DMS79 treated with DMSO at 0.1 percent for 48 hours (cell line): ENCODE data around the gene ANK3.

Experiments used
- DNase-seq: peaks from one replicate; lab custom pipeline; 2025; lab: John Stamatoyannopoulos, UW

The ANK3 gene

DNA sequence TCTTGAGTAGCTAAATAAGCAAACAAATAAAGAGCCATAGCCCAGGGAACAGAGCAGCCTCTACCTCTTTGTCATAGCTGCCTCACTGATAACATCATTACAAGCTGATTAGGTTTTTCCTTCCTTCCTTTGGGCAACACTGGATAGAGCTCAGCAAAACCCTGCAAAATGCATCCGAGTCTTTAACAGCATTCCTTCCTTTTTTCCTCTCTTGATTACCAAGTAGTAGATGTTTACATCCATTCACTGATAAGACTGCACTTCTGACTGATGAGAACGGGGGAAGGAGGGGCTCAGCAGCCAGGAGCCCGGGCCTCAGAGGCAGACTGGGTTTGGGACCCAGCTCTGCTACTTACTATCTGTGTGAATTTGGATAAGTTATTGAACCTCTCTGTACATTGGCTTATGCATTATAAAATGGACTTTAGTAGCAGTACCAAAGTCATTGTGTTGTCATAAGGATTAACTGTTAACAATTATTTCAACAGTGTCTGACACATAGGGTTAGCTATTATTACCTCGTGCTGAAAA, 214.2 kb downstream of the ANK3 start:
- DNase-seq = no peak

GRCh38 chr10:60172363-60172990, 217.2 kb downstream of the ANK3 start:
- no peak for DNase-seq

- DNase-seq = no peak
These were observed 218.2 kb downstream of the ANK3 start for GRCh38 chr10:60171436-60172013.

DNA sequence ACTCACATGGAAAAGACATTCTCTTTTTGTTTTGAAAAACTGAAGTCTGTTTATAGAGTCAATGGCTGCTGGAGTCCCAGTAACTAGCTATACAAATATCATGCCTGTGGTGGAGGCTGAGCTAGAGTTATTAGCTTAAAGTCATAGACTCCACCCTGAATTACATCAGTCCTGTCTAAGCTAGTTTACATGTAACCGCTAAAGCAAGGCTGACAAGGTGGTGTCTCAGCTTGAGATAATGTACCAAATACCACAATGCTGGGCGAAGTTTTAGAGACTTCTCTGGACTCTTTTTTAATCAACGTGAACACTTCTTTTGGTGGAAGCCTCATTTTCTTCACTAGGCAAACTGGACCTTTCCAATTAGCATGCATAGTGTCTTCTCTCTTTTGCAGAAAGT, 219.4 kb downstream of the ANK3 start:
- DNase-seq = no peak

DNA sequence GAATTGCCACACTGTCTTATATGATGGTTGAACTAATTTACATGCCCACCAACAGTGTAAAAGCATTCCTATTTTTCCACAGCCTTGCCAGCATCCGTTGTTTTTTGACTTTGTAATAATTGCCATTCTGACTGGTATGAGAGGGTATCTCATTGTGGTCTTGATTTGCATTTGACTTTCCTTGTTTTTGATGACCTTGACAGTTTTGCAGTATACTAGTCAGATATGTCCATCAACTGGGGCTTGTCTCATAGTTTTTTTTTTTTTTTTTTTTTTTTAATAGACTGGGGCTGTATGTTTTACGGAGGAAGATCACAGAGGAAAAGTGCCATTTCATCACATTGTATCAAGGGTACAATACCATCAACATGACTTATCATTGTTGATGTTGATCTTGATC, 220.6 kb downstream of the ANK3 start:
- no peak for DNase-seq

DNA sequence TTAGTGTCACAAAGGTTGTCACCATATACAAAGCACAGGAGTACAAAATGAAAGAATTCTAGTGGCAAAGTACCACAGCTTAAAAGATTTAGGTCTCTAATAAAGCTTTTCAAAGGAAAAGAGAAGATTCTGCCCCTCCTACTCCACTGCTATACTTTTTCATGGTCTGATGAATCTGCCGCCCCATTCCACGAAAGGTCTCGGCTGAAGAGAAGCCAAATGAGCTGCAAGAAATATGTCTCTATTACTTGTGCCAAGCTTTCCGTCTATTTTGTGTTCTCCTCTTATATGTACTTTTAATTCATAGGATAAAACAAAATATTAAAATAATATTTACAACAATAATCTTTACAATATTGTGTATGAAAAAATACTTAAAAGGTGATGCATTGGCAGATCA, 222.6 kb downstream of the ANK3 start:
- no peak for DNase-seq

GRCh38 chr10:60163786-60164185, 225.9 kb downstream of the ANK3 start:
- DNase-seq = no peak

- DNase-seq = peak; percentile 4
These were observed 227.0 kb downstream of the ANK3 start for GRCh38 chr10:60162631-60163030.

GRCh38 chr10:60155943-60156683, 233.6 kb downstream of the ANK3 start:
- no peak for DNase-seq

DNA sequence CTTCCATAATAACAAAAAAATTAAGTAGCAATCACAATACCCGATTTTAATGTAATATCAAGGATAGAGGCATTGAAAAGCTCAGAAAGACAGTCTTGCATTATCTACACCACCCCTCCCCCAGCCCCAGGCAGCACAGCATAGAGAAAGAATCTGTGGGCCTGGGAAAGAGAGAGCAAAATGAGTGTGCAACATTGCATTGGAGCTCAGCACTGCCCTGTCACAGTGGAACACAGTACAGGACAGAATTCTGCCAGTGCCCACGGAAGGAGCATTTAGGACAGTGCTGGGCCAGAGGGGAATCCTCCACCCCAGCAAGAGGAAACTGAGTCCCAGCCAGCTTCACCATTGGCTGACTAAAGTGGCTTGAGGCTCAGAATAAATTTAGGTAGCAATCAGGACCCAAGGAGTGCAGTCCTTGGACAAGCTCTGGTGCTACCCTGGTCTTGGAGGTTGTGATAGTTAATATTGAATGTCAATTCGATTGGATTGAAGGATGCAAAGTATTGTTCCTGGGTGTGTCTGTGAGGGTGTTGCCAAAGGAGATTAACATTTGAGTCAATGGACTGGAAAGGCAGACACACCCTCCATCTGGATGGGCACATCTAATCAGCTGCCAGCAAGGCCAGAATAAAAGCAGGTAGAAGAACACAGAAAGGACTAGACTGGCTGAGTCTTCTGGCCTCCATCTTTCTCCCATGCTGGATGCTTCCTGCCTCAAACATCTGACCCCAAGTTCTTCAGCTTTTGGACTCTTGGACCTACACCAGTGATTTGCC, 234.4 kb downstream of the ANK3 start:
- no peak for DNase-seq

GRCh38 chr10:60149003-60149402, 240.7 kb downstream of the ANK3 start:
- DNase-seq = no peak

- no peak for DNase-seq
These were observed 241.3 kb downstream of the ANK3 start for GRCh38 chr10:60148266-60148840.

DNA sequence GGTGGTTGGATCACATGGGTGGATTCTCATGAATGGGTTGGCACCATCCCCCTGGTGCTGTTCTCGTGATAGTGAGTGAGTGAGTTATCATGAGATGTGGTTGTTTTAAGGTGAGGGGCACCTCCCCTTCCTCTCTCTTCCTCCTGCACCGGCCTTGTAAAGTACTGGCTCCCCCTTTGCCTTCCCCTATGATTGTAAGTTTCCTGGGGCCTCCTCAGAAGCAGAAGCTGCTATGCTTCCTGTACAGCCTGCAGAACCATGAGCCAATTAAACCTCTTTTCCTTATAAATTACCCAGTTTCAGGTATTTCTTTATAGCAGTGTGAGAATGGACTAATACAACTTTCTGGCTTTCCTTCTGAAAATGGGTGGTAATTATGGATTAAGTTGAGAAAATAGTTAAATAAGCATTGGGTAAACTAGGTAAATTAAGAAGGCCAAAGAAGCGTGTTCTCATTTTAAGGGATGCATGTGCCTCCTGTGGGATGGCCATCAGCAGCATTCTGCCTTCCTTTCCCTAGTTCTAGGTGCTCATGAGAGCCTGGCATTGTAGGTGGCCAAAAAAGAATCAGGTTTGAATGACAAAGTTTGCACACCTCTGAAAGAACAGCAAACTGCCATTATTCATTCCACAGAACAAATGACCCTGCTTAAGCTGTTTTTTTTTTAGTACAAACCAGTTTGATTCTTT, 242.0 kb downstream of the ANK3 start:
- no peak for DNase-seq

DNA sequence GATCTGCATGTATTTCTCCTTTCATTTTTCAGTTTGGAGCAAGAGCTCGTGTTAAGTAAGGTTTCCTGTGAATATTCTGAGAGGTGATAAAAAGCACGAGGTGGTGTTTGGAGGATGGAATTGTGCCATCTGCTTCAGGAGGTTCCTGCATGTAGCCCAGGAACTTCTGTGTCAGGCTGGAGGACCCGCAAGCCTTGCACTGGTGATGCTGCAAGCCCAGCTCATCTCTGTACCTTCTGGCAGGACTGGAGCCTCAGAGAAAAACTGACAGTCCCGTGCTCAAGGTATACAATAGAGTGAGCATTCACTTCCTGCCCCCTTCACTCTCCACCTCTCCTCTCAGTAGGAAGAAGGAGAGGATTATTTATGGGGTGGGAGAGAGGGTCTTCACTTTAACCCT, 242.7 kb downstream of the ANK3 start:
- DNase-seq = no peak

DNA sequence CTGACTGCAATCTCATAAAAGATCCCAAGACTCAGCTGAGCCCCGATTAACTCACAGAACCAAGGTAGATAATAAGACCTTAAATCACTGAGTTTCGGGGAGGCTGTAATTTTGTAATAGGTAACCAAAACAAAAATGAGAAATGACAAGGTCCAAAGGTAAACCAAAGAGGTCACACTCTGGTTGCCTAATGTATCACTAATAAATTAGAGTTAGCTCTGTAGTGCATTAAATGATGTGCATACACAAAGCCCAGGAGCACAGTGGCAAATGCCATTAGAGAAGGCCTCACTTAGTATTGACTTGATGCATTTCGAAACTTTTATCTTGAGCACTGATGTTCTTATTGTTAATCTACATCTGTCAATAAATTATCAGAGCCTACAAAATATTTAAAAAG, 245.6 kb downstream of the ANK3 start:
- no peak for DNase-seq

GRCh38 chr10:60142736-60143135, 246.9 kb downstream of the ANK3 start:
- no peak for DNase-seq

GRCh38 chr10:60141896-60142559, 247.6 kb downstream of the ANK3 start:
- no peak for DNase-seq

DNA sequence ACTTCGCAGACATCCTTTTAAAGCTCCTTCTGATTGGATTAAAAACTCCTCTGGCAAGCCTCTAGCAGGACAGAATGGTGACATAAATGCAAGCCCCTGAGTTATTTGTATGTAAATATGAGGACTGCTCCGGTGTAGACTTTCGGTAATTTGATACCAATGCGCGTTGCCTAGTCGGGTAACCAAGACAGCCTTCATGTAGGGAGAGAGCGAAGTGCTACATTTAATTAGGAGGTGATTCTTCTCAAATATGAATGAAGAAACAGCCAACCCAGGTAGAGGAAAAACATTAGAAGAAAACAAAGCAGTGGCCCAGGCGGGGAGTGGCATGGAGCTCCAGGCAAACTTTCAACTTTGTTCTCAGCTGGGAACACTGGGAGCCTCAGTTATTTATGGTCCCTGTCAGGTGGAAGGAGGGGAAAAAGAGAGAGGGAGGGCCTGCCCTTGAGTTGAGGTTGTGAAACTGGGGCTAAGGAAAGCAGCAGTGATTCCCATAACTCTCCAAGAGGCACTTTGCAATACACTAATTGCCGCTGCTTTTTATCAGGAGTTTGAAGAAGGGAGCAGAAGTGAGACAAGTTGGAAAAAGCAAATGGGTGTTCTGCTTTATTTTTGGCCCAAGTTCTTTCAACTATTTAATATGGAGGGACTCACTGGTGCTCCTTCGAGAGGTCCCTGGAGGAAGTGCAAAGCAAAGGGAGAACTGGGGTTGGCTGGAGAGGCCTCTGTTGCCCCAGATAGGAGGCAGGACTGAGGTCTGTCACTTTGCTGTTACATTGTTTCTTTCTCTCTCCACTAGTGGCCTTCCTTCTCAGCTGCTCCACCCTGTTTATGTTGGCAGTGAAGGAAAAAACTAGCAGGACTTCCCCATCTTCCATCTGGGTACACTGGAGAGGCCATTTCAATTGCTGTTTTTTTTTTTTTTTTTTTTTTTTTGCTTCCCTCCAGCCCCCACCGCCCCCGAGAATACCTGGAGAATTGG, 248.7 kb downstream of the ANK3 start:
- peak; percentile 0 for DNase-seq

DNA sequence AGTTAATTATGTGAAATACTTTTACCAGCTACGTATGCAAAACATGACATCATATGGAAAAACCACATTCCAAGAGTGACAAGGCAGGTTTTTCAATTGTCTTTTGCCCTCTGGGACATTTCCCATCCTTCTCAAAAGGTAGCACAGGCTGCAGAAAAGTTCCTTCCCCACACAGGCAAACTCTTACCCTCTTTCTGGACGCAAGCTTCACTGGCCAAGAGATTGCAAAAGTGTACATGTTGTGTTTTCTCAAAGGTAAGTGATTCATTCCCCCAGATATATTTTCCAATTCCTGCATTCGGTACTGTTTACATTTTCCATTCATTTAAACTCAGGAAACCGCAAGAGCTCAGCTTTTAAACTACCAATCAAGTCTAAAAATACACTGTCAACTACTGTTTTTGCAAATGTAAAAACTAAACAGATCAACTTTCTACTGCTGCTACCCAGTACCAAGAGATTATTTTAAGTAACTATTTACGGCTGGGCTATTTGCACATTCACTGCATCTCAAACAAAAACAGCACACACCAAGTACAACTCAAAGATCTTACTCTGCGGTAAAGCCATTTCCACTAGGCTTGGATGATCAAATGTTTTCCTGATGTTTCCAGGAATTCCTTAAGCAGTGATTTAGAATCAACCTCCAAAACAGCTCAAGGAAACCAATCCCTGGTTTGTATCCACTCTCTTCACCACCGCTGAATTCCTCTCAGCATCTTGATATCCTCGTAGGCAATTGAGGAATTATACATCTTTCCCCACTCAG, 249.7 kb downstream of the ANK3 start:
- DNase-seq = no peak
